Right ventricle myocardium superior (tissue), 1 donor: ENCODE data around the gene TMEM50B. TPM values are rescaled to one million over a fixed set of nuclear protein-coding genes. Genes with fewer than 3 reads are reported as not detected.

Experiments used
- ATAC-seq: fragments of 200-7000 bp; cut with Tn5 transposase; one replicate; pipeline ENCODE4 v1.9.1; 2020; ENCODE audit warnings: mild to moderate bottlenecking; ENCODE audit not compliant: poor library complexity
- DNase-seq: peaks from one replicate; pipeline ENCODE4 v3.0.0-alpha.2; 2020
- intact Hi-C: fragments of 100-400 bp; cut with DNase I; formaldehyde crosslinking; loops from one replicate; pipeline ENCODE4 v1.11.2; 2022
- total RNA-seq: library from RNA; stranded (reverse); fragmentation: NEBNext Ultra II Directional; extraction: Animal tissue kit (Norgen Biotek cat#: 25700); gene quantifications from one replicate; pipeline ENCODE4 v1.2.1, GENCODE V29; 2021
- donor health status: DM: no; HTN: yes; CAD: no; lungs with severe emphysema.

The TMEM50B gene
- total RNA-seq, 1 donor from 2014 or later = 33.9 TPM

GRCh38 chr21:33403786-33404585 is 75.8 kb downstream of the TMEM50B start:
- DNase-seq = peak; percentile 79
- peak; percentile 54 for ATAC-seq
- intact Hi-C loops = no loop called here

DNA sequence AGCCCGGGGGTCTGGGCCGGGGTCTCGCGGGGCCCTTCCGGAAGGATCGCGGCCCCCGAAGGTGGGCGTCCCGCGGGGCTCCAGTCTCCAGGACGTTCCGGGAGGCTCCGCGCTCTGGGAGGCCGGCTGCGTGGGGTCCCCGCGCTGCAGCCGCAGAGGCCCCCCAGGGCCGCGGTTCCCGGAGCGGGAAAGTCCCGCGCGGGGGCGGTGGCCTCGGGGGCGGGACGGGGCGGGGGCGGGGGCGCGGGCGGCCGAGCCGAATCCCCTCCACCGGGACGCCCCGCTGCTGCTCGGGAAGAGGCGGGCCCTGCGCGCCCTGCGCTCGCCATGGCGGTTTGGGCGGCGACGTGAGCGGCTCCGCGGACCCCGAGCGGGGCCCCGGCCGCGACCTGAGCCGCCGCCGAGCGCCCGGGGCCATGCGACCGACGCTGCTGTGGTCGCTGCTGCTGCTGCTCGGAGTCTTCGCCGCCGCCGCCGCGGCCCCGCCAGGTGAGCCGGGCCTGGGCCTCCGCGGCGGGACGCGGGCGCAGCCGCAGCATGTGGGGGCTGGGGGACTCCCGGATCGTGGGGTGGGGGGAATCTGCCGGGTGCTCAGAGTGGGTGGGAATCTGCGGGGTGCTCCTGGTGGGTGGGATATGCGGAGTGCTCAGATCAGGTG is 76.5 kb downstream of the TMEM50B start, which contains the start of gene IFNGR2:
Gene IFNGR2 (plus strand): TSS at position 286 of the 658 bp plus-strand sequence. CDS start 131 bp downstream, at position 417.
- ATAC-seq = peak; percentile 63
- intact Hi-C loops = no loop called here
- peak; percentile 68 for DNase-seq

- intact Hi-C loops = no loop called here
- ATAC-seq = peak; percentile 63
- peak; percentile 83 for DNase-seq
Observed at GRCh38 chr21:33402001-33402979, 77.5 kb downstream of the TMEM50B start.

- DNase-seq (no peak), ATAC-seq (no peak)
- intact Hi-C loops = no loop called here
Observed at GRCh38 chr21:33401630-33401992, 78.2 kb downstream of the TMEM50B start.

Other genes starting within 250 kb of the TMEM50B start
- 8.8 TPM for gene IL10RB, start 213.6 kb downstream of the TMEM50B start, total RNA-seq
- 27.8 TPM for gene IFNAR1, start 155.0 kb downstream of the TMEM50B start, total RNA-seq
- gene IFNGR2, start 76.6 kb downstream of the TMEM50B start, total RNA-seq = 34.0 TPM
- 5.7 TPM for gene DNAJC28, start 11.7 kb upstream of the TMEM50B start, total RNA-seq
- gene GART, start 62.1 kb upstream of the TMEM50B start, total RNA-seq = 38.0 TPM
- 123 TPM for gene SON, start 63.1 kb upstream of the TMEM50B start, total RNA-seq
- gene DONSON, start 108.7 kb upstream of the TMEM50B start, total RNA-seq = 5.1 TPM
- 24.7 TPM for gene CRYZL1, start 161.8 kb upstream of the TMEM50B start, total RNA-seq
- gene ITSN1, start 162.5 kb upstream of the TMEM50B start, total RNA-seq = 41.8 TPM